B cell (primary cell): ENCODE measurements around the gene TOR1AIP2.

Experiments used
- EZH2 ChIP-seq: IDR thresholded peaks from 2 replicates; pipeline ENCODE4 v1.6.1; 2012; ENCODE audit warnings: borderline replicate concordance, low read depth, mild to moderate bottlenecking, moderate library complexity, low read length; ENCODE audit not compliant: insufficient read depth, poor library complexity, severe bottlenecking
- TF ChIP-seq, protein P1 (sequence below): fragments of 200-600 bp; IDR thresholded peaks from one replicate; pipeline ENCODE4 v1.8.0; 2022; ENCODE audit warnings: antibody characterized with exemption, mild to moderate bottlenecking

DNA sequence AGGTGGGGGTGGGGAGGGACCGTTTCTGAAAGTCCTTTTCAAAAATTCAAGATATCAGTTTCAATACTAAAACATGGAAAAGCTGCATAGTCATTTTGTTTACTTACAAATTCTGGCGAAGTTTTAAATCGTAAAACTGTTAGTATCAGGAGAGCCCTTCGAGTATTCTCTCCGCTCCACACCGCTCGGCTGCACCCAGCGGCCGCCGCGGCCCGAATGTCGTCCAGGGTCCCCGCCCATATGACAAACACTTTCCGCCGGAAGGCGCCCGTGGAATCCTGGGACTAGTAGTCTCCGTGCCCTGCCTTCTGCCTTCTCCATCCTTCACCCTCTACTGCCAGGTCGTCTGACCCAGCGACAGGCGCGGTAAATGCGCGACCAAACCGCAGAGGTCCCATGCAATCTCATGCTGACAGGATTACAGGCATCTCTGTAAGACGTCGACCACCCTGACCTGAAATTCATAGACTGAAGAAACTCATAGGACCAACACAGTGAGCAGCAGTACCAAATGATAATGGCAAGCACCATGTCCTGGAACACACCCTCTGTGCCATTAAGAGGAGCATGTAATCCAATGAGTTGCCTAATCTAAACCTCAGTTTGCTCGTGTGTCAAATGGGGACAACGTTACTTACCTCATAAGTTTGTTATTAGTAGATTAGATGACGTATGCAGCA lies at the start of gene TOR1AIP2:
- TF ChIP-seq, protein P1, sequence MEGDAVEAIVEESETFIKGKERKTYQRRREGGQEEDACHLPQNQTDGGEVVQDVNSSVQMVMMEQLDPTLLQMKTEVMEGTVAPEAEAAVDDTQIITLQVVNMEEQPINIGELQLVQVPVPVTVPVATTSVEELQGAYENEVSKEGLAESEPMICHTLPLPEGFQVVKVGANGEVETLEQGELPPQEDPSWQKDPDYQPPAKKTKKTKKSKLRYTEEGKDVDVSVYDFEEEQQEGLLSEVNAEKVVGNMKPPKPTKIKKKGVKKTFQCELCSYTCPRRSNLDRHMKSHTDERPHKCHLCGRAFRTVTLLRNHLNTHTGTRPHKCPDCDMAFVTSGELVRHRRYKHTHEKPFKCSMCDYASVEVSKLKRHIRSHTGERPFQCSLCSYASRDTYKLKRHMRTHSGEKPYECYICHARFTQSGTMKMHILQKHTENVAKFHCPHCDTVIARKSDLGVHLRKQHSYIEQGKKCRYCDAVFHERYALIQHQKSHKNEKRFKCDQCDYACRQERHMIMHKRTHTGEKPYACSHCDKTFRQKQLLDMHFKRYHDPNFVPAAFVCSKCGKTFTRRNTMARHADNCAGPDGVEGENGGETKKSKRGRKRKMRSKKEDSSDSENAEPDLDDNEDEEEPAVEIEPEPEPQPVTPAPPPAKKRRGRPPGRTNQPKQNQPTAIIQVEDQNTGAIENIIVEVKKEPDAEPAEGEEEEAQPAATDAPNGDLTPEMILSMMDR: no peak
- TF ChIP-seq EZH2: no peak
